H7 (cell line): Measurements from ENCODE around the gene DNAH11. TPM values are rescaled to one million over a fixed set of nuclear protein-coding genes. Genes with fewer than 3 reads are reported as not detected.
"Not testable (repeated sequence)": the region's sequence is repeated elsewhere in the genome, so short reads cannot be mapped to it uniquely, and the experiment has no call there.

ENCODE experiments used
- DNase-seq: peaks from one replicate; pipeline ENCODE4 v3.0.0; 2012
- H3K27me3 ChIP-seq: 2 replicates; pipeline ENCODE4 v1.6.0; 2011; ENCODE audit warnings: mild to moderate bottlenecking, low read length; ENCODE audit not compliant: control insufficient read depth, insufficient read depth
- H3K36me3 ChIP-seq: replicated peaks from 2 replicates; pipeline ENCODE4 v1.5.1; 2011; ENCODE audit warnings: low read length; ENCODE audit not compliant: control insufficient read depth, insufficient read depth
- H3K4me3 ChIP-seq: 2 replicates; pipeline ENCODE4 v1.5.1; 2011; ENCODE audit warnings: low read depth, mild to moderate bottlenecking, control low read depth, low read length, moderate library complexity; ENCODE audit not compliant: insufficient read depth
- total RNA-seq: library from RNA; depleted of rRNA; stranded (reverse); fragments of >200 nt; shearing (Covaris generic); gene quantifications from 2 replicates; pipeline ENCODE4 v1.2.3, GENCODE V29; 2014

The DNAH11 gene
- total RNA-seq, 1 experiment from 2014 or later = 1.6 TPM

DNA sequence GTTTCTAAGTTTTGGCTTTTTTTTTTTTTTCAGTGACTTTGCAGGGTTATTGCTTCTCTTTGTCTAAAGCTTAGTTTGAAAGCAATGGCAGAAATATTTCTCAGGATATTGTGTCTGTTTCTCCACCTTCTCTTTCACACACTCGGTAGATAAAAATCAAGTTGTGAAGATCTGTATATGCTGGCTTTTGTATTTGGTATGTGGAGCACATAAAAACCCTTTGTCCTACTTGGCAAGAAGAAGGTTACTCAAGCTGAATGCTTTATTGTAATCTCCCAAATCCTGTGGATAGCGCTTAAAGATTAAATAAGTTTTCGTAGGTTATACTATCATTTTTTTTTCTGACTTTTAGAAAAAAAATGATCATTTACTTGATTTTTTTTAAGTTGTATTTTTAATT lies 230.5 kb downstream of the DNAH11 start:
- no peak overlapping the region for H3K4me3 ChIP-seq
- H3K27me3 ChIP-seq = no peaks in the 10 kb centered on the region; the same call in 1 of the 2 replicates
- no peaks in the 10 kb centered on the region for H3K36me3 ChIP-seq
- DNase-seq = no peak

DNA sequence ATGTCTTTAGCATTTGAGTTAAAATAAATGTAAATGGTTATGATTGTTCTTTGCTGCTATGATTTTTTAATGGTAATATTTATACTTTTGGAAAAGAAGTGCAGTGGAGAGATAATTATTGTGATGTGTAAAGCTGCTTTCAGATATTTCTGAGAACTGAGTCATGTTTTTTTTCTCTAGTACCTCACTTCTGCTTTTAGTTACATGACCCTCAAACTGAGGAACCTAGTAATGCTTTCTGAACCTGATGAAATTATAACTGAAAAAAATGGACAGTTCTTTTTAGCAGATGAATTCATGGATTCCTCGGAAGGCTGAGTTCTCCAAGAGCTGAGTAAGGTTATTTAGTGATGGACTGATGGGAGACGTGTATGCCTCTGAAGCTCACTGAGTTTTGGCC lies 235.1 kb downstream of the DNAH11 start:
- Histone ChIP-seq H3K36me3 (no peaks in the 10 kb centered on the region), H3K27me3 (no peaks in the 10 kb centered on the region; the same call in 1 of the 2 replicates), H3K4me3 (no peak overlapping the region)
- DNase-seq = no peak

DNA sequence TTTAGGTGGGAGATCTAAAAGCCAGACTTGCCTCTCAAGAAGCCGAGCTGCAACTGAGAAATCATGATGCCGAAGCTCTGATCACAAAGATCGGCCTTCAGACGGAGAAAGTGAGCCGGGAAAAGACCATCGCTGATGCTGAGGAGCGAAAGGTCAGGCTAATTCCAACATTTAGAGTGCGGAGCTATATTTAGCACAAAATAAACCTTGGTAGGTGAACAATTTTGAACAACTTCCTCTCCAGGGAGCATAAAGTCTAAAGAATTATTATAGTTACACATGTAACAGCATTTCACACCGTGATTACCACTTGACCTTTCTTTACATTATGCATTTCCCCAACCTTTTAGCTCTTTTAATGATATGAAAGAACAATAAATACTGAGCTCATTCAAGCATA lies 236.1 kb downstream of the DNAH11 start:
- H3K27me3 ChIP-seq = no peaks in the 10 kb centered on the region; the same call in 1 of the 2 replicates
- no peak for DNase-seq
- H3K36me3 ChIP-seq = no peaks in the 10 kb centered on the region
- H3K4me3 ChIP-seq = no peak overlapping the region

DNA sequence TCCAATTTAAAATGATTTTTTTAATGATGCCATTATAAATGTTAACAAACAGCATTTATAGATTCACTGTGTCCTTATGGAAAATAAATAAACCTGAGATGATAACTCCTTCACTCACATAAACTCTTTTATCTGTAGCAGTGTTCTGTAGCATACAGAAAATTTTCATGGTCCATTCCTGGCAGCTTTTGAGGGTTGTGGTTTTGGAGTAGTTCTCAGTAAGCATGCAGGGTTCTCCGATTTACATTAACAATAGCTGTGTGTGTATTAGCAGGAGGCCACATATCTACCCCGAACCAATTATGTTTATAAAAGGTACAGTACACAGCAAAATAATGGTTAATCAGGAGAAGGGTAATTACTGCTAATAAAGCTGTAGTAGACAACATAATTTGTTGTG lies 240.2 kb downstream of the DNAH11 start:
- no peak overlapping the region for H3K4me3 ChIP-seq
- DNase-seq = no peak
- no peaks in the 10 kb centered on the region for H3K27me3 ChIP-seq
- H3K36me3 ChIP-seq = no peaks in the 10 kb centered on the region

GRCh38 chr7:21784989-21785388 lies 242.2 kb downstream of the DNAH11 start:
- no peak for DNase-seq
- no peaks in the 10 kb centered on the region for H3K36me3 ChIP-seq
- no peak overlapping the region for H3K4me3 ChIP-seq
- H3K27me3 ChIP-seq = no peaks in the 10 kb centered on the region

- H3K27me3 ChIP-seq = no peaks in the 10 kb centered on the region
- DNase-seq = no peak
- H3K36me3 ChIP-seq = no peaks in the 10 kb centered on the region
- no peak overlapping the region for H3K4me3 ChIP-seq
These were observed 263.0 kb downstream of the DNAH11 start for GRCh38 chr7:21805791-21806190.

DNA sequence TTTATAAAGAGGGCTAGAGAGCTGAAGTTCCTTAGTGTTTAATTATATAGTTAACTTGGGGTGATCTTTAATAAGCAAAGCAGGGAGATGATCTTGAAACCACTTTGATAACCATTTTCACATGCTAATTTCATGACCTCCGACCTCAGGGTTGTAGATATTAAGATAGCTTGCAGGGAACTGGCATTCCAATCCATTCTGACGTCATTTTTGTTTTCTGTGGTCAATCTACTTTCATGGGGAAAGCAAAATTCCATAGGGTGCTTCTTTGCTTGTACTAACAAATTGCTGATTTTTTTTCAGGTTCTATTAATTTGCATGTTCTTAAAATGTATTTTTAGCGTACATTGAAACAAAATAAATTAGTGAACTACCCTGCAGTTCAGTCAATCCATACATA lies 263.5 kb downstream of the DNAH11 start:
- Histone ChIP-seq H3K4me3 (no peak overlapping the region), H3K36me3 (no peaks in the 10 kb centered on the region), H3K27me3 (no peaks in the 10 kb centered on the region)
- no peak for DNase-seq

DNA sequence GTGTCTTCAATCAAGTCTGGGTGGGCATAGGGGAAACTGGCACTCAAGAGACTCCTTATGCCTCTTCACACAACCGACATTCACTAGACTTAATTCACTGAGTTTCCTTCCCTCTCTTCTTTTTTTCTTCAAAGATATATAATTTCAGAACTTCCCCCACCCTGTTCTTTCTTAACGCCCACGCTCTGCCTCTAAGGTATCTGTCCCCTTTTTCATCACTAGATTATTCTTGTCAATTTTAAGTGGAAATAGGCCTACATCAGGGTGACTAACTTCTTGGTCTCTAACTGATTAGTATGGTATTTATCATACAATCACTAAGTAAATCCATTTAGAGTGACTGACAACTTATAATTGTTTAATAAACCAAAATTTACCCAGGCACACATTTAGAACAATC lies 276.2 kb downstream of the DNAH11 start:
- Histone ChIP-seq H3K27me3 (no peaks in the 10 kb centered on the region), H3K36me3 (no peaks in the 10 kb centered on the region), H3K4me3 (no peak overlapping the region)
- no peak for DNase-seq

- Histone ChIP-seq H3K27me3 (no peaks in the 10 kb centered on the region), H3K36me3 (no peaks in the 10 kb centered on the region), H3K4me3 (no peak overlapping the region)
- DNase-seq = peak; percentile 33
These were observed 286.0 kb downstream of the DNAH11 start for GRCh38 chr7:21828841-21829240.

DNA sequence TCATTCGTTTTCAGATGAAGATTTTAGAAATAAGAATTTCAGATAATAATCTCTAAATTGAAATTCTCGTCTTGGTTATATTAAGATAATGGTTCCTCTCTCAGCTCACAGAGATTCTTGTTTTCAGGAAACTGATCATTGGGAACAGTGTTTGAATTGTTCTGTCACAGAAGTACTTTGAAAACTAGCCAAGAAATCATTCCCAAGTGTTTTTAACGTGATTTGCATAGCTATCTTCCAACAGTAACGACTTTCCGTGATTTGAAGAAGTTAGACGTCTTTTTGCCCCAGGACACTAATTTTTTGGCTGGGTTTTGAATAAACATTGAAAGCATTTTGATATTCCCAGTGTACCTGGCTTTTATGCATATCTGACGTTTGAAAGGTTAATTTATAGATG lies 286.9 kb downstream of the DNAH11 start:
- Histone ChIP-seq H3K4me3 (no peak overlapping the region), H3K27me3 (no peaks in the 10 kb centered on the region), H3K36me3 (no peaks in the 10 kb centered on the region)
- no peak for DNase-seq

GRCh38 chr7:21844742-21845141 lies 301.9 kb downstream of the DNAH11 start:
- H3K36me3 ChIP-seq = no peaks in the 10 kb centered on the region
- no peak for DNase-seq
- H3K27me3 ChIP-seq = no peaks in the 10 kb centered on the region
- H3K4me3 ChIP-seq = no peak overlapping the region

GRCh38 chr7:21850531-21851285 lies 307.9 kb downstream of the DNAH11 start:
- Histone ChIP-seq H3K4me3 (no peak overlapping the region), H3K36me3 (no peaks in the 10 kb centered on the region), H3K27me3 (no peaks in the 10 kb centered on the region)
- DNase-seq = no peak

- Histone ChIP-seq H3K36me3 (no peaks in the 10 kb centered on the region), H3K4me3 (no peak overlapping the region), H3K27me3 (no peaks in the 10 kb centered on the region)
- no peak for DNase-seq
These were observed 308.7 kb downstream of the DNAH11 start for GRCh38 chr7:21851559-21851967.

DNA sequence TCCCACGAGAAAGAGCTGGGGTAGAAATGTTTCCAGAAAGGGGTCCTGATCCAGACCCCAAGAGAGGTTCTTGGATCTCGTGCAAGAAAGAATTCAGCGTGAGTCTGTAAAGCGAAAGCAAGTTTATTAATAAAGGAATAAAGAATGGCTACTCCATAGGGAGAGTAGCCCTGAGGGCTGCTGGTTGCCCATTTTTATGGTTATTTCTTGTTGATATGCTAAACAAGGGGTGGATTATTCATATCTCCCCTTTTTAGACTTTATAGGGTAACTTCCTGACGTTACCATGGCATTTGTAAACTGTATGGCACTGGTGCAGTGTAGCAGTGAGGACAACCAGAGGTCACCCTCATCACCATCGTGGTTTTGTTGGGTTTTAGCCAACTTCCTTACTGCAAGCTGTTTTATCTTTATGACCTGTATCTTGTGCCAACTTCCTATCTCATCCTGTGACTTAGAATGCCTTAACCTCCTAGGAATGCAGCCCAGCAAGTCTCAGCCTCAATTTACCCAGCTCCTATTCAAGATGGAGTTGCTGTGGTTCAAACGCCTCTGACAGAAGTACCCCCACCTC lies 322.9 kb downstream of the DNAH11 start:
- not testable (repeated sequence) for H3K36me3 ChIP-seq, DNase-seq, H3K27me3 ChIP-seq, H3K4me3 ChIP-seq

- DNase-seq = no peak
- Histone ChIP-seq H3K4me3 (no peak overlapping the region), H3K36me3 (no peaks in the 10 kb centered on the region), H3K27me3 (no peaks in the 10 kb centered on the region)
These were observed 323.9 kb downstream of the DNAH11 start for GRCh38 chr7:21866731-21867130.
